Subcutaneous adipose tissue (tissue), 4 donors: ENCODE measurements around the gene RUVBL2. TPM values are rescaled to one million over a fixed set of nuclear protein-coding genes. Genes with fewer than 3 reads are reported as not detected.

Source experiments
- total RNA-seq, 4 donors: library from RNA; depleted of rRNA; stranded (reverse); fragments of >200 nt; gene quantifications; one replicate each; pipeline ENCODE4 v1.1.0, GENCODE V29; 2016
- TF ChIP-seq, protein P1 (sequence below): fragments of 450-650 bp; IDR thresholded peaks from one replicate; pipeline ENCODE4 v1.5.1; 2016; ENCODE audit warnings: low read depth, mild to moderate bottlenecking, control low read depth, antibody characterized with exemption, moderate library complexity

RUVBL2 gene
- total RNA-seq = 10 to 100 TPM; 34.3 to 62.5 (median 49.4) TPM

DNA sequence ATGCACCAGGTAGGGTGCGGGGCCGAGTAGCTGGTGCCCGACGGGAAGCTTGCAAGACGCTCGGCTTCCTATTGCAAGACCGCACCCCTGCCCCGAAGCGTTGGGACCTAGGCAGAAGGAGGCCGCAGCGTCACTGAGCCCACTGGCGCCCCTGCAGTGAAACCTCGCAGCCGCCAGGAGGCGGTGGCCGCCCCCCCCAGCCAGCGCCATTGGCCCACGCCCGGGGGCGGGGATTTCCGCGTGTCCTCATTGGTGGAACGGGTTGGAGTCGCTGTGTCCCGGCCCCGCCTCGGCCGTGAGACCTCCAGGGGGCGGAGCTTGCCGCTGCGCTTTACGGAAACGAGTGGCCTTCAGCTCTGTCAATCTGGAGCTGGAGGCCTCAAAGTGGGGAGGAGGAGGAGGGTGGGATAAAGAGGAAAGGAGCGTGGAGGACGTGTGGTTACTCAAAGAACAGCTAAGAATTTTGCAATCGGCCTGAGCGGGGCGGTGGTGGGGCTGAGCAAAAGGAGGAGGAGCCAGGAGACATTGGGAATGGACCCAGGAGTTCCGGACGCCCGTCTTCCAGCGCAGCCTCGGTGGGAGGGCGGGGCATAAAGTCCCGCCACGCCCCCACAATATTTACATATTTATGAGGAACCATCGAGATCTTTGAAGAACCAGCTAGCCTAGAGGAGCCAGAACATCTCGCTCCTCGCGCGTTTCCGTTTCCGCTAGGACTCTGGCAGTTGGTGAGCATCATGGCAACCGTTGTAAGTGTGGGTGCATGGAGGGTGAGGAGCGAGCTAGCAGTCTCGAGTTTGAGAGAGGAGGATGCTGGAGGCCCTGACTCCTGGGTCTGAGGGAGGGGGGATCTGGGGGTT is at the start of gene RUVBL2, which contains the start of gene GYS1:
RUVBL2 (plus strand) TSS at position 713 of the 860 bp plus-strand sequence; CDS start at position 738, 25 bp downstream.
GYS1 (minus strand) TSS at position 135 of the 860 bp plus-strand sequence. CDS start 197 bp downstream, outside the sequence.
- TF ChIP-seq, protein P1, sequence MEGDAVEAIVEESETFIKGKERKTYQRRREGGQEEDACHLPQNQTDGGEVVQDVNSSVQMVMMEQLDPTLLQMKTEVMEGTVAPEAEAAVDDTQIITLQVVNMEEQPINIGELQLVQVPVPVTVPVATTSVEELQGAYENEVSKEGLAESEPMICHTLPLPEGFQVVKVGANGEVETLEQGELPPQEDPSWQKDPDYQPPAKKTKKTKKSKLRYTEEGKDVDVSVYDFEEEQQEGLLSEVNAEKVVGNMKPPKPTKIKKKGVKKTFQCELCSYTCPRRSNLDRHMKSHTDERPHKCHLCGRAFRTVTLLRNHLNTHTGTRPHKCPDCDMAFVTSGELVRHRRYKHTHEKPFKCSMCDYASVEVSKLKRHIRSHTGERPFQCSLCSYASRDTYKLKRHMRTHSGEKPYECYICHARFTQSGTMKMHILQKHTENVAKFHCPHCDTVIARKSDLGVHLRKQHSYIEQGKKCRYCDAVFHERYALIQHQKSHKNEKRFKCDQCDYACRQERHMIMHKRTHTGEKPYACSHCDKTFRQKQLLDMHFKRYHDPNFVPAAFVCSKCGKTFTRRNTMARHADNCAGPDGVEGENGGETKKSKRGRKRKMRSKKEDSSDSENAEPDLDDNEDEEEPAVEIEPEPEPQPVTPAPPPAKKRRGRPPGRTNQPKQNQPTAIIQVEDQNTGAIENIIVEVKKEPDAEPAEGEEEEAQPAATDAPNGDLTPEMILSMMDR = no peak

DNA sequence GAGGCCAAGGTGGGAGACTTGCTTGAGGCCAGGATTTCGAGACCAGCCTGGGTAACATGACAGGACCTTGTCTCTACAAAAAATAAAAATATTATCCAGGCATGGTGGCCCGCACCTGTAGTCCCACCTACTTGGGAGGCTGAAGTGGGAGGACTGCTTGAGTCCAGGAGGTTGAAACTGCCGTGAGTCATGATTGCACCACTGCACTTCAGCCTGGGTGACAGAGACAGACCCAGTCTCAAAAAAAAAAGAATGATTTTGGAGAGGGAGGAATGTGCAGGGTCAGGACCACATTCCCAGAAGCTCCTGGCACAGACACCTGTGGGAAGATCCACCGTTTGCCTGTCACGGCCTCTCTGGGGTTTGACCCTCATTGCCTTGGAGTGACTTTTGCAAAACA is 48.3 kb upstream of the RUVBL2 start:
- TF ChIP-seq, protein P1 = no peak

DNA sequence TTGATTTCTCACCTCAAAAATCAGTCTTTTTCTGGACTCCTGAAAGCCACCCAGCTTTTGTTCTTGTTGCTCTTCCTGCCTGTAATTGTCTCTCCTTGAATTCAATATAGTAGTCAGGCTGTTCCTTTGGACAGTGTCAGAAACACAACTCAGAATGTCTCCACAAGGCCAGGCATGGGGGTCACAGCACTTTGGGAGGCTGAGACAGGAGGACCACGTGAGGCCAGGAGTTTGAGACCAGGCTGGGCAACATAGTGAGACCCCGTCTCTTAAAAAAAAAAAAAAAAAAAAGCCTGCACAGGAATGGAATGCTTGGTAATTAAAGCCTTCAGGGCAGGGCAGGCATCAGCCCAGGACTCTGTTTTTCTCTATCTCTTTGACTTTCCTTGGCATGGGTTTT is 47.9 kb upstream of the RUVBL2 start:
- TF ChIP-seq, protein P1 = no peak

DNA sequence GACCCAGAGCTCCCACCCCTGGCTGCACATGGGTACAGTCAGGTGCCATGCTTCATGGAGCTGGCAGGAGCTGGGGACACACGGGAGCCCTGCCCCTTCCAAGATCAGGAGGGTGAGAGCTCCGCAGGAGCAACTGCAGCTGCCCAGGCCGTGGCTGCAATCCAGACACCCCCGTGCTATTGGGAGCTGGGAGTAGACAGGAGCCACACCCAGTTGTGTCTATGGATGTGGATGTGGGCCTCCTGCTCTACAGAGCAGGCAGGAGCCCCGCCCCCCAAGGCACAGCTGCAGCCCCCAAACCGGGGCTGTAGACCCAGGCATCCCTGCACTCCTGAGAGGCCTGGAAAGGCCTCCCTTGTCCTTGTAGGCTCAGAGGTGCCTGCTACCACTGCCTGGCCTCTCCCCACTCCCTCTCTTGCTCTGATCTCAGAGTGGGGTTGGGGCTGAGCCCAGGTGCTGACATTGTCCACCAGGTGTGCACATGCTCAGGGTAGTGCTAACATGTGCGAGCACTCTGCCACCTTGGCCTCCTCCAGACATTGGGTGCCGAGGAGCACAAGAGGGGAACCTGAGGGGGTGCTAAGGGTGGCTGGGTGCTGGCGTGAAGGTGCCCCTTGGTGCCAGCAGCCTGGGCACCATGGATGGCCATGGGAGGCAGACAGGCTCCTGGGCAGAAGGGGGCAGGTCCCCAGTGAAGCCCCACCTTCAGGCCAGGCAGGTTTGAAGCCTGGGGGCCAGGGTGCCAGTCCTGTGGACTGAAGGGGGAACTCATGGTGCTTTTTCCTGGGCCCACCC is 47.0 kb upstream of the RUVBL2 start:
- TF ChIP-seq, protein P1 = no peak

DNA sequence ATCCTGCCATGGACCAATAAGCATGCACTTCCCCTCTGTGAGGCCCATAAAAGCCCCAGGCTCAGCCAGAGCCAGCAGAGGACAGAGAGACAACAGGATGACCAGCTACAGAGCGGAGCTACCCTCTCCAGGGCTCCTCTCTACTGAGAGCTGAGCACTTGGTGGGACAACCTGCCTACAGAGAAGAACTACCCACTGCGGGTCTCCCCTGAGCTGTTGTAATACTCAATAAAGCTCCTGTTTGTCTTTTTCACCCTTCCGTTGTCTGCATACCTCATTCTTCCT is 46.5 kb upstream of the RUVBL2 start:
- TF ChIP-seq, protein P1 = no peak

DNA sequence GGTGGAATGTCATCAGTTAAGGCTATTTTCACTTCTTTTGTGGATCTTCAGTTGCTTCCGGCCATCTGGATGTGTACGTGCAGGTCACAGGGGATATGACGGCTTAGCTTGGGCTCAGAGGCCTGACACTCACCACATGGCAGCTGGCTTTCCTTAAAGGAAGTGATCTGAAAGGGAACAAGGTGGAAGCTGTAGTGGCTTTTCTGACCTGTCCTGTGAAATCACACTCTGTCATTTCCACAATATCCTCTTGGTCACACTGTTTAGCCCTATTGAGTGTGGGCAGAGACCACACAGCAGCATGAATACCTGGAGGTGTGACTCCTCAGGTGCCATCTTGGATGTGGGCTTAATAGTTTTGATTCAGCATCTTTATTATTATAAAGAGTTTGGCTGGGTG is 43.5 kb upstream of the RUVBL2 start:
- TF ChIP-seq, protein P1 = no peak

DNA sequence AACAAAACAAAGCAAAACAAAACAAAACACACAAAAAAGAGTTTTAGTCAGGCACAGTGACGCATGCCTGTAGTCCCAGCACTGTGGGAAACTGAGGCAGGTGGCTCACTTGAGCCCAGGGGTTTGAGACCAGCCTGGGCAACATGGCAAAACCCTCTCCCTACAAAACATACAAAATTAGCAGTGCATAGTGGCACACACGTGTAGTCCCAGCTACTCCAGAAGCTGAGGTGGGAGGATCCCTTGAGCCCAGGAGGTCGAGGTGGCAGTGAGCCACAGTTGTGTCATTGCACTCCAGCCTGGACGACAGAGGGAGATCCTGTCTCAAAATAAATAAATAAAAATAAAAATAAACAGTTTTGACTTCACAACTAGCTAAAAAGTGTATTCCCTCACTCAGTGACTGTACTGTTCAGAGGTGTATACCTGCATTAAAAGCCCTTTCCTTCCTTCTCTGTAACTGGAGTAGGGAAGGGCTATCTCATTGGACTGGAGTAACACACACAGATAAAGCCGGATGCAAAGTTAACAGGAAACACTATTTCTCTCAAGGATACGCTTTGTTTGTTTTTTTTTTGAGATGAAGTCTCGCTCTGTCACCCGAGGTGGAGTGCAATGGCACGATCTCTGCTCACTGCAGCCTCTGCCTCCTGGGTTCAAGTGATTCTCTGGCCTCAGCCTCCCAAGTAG is 42.7 kb upstream of the RUVBL2 start:
- TF ChIP-seq, protein P1 = no peak
